ENCODE data around the gene VSTM2B.

GRCh38 chr19:29511768-29512167, 14.0 kb upstream of the VSTM2B start:
- no peak for TF ChIP-seq CTCF (IDR thresholded peaks at IDR 0.05; ENCODE audit: poor library complexity)
- TF ChIP-seq EZH2phosphoT487 (IDR thresholded peaks at IDR 0.05; ENCODE audit: low read depth, severe bottlenecking, unreplicated experiment) = no peak
- no peak for TF ChIP-seq EZH2 (IDR thresholded peaks at IDR 0.05; ENCODE audit: borderline replicate concordance)
